K562 (cell line): ENCODE data around the gene ZKSCAN1. TPM values are rescaled to one million over a fixed set of nuclear protein-coding genes. Genes with fewer than 3 reads are reported as not detected.
"Not testable (repeated sequence)": the region's sequence is repeated elsewhere in the genome, so short reads cannot be mapped to it uniquely, and the experiment has no call there.

Experiments
- ATAC-seq: fragments of 200-7000 bp; cut with Tn5 transposase; 3 replicates; pipeline ENCODE4 v1.9.1; 2020; ENCODE audit warnings: moderate library complexity
- BruUV-seq: library from RNA; stranded (reverse); fragments of 400-500 nt; replicated peaks from 2 replicates; lab custom pipeline; 2021; lab: Mats Ljungman, UMichigan
- CTCF ChIA-PET: fragments of 300-600 bp; formaldehyde crosslinking; extraction: SDS; loops from one replicate; lab custom pipeline; 2021; ENCODE audit warnings: low intra/inter-chr PET ratio; lab: Yijun Ruan, JAX
- POLR2A ChIA-PET: fragments of 300-600, 350-650 bp; sonication (Branson Sonifier 250); formaldehyde crosslinking; extraction: SDS; loops from one replicate; lab custom pipeline; 2021; ENCODE audit warnings: antibody characterized with exemption, inconsistent platforms; lab: Yijun Ruan, JAX
- DNase-seq, 4 experiments: peaks; one replicate each; pipeline versions ENCODE4 v3.0.0 to v3.0.0-alpha.2; 2011 to 2018; ENCODE audit warnings: low spot score in 3 of 4, mixed read lengths in 3 of 4; ENCODE audit errors: extremely low read depth in 1 of 4
- FAIRE-seq: peaks from 2 replicates; lab custom pipeline; 2011; peaks lifted over from hg19 to GRCh38; lab: Jason Lieb, UNC
- H2AFZ ChIP-seq: 2 replicates; pipeline ENCODE4 v1.6.0; 2011; ENCODE audit warnings: low read depth, low read length, control low read depth, inconsistent platforms
- H3K27ac ChIP-seq: fragments of 200-600 bp; 3 replicates; pipeline ENCODE4 v1.8.0; 2011; ENCODE audit warnings: low read depth, mild to moderate bottlenecking, control low read depth, inconsistent platforms, low read length, moderate library complexity, mixed read lengths; ENCODE audit errors: extremely low read depth
- H3K27me3 ChIP-seq, 2 experiments: fragments of 300-600 bp in 1 of 2; 2 replicates in 1 of 2; 3 replicates in 1 of 2; pipeline versions ENCODE4 v1.6.0 to v1.8.0; 2011; ENCODE audit warnings: inconsistent platforms in 2 of 2, low read length in 2 of 2, mild to moderate bottlenecking in 1 of 2, mixed read lengths in 1 of 2, moderate library complexity in 1 of 2; ENCODE audit not compliant: control insufficient read depth in 2 of 2, insufficient read depth in 2 of 2
- H3K36me3 ChIP-seq: fragments of 300-600 bp; 3 replicates; pipeline ENCODE4 v1.8.0; 2011; ENCODE audit warnings: mild to moderate bottlenecking, low read length, inconsistent platforms; ENCODE audit not compliant: control insufficient read depth, insufficient read depth
- H3K4me1 ChIP-seq, 2 experiments: fragments of 200-600 bp in 1 of 2; replicated peaks in 1 of 2; 2 replicates in 1 of 2; 3 replicates in 1 of 2; pipeline versions ENCODE4 v1.5.1 to v1.8.0; 2011; ENCODE audit warnings: inconsistent platforms in 2 of 2, low read length in 2 of 2, mild to moderate bottlenecking in 1 of 2, mixed read lengths in 1 of 2, moderate library complexity in 1 of 2; ENCODE audit not compliant: control insufficient read depth in 2 of 2, insufficient read depth in 2 of 2
- H3K4me2 ChIP-seq: 2 replicates; pipeline ENCODE4 v1.6.1; 2011; ENCODE audit warnings: low read length, control low read depth, inconsistent platforms, mixed read lengths; ENCODE audit not compliant: insufficient read depth
- H3K4me3 ChIP-seq: fragments of 200-600 bp; sonication (generic), shearing (Covaris generic); 2 replicates; pipeline ENCODE4 v1.5.1; 2016; ENCODE audit warnings: control low read depth, inconsistent platforms
- H3K79me2 ChIP-seq: fragments of 200-600 bp; 3 replicates; pipeline ENCODE4 v1.8.0; 2011; ENCODE audit warnings: low read length, inconsistent platforms; ENCODE audit not compliant: control insufficient read depth, insufficient read depth
- H3K9ac ChIP-seq, 2 experiments: 2 replicates each; pipeline versions ENCODE4 v1.6.0 to v1.6.1; 2011; ENCODE audit warnings: low read depth in 2 of 2, low read length in 2 of 2, control low read depth in 1 of 2, inconsistent platforms in 1 of 2, mild to moderate bottlenecking in 1 of 2, mixed read lengths in 1 of 2; ENCODE audit not compliant: insufficient read depth in 1 of 2
- H3K9me1 ChIP-seq: one replicate; pipeline ENCODE4 v1.6.0; 2011; ENCODE audit warnings: inconsistent platforms, mild to moderate bottlenecking, low read length, moderate library complexity; ENCODE audit not compliant: control insufficient read depth, insufficient read depth
- H3K9me3 ChIP-seq: replicated peaks from 2 replicates; pipeline ENCODE4 v1.5.1; 2011; ENCODE audit warnings: low read depth, low read length, inconsistent platforms; ENCODE audit not compliant: control insufficient read depth, insufficient read depth
- H4K20me1 ChIP-seq: replicated peaks from 2 replicates; pipeline ENCODE4 v1.6.1; 2011; ENCODE audit warnings: low read length, inconsistent platforms, mixed read lengths; ENCODE audit not compliant: control insufficient read depth, insufficient read depth
- CEBPG ChIP-seq, 3 experiments: fragments of 200-800 bp in 1 of 3; sonication (Bioruptor generic) in 1 of 3; sonication (generic) in 1 of 3; formaldehyde crosslinking in 1 of 3; IDR thresholded peaks in 2 of 3; conservative IDR thresholded peaks in 1 of 3; 2 replicates each; pipeline versions ENCODE4 v1.6.1 to v1.8.0; 2016 to 2022; ENCODE audit warnings: missing compliant biosample characterization in 2 of 3, missing genetic modification characterization in 2 of 3, mild to moderate bottlenecking in 1 of 3, missing genetic modification reagents in 1 of 3
- EP400 ChIP-seq: fragments of 450-650 bp; IDR thresholded peaks from 2 replicates; pipeline ENCODE4 v1.6.1; 2017; ENCODE audit warnings: antibody characterized with exemption, mild to moderate bottlenecking, moderate library complexity
- POLR2AphosphoS2 ChIP-seq: IDR thresholded peaks from 2 replicates; pipeline ENCODE4 v1.6.1; 2012; ENCODE audit warnings: low read length, improper control_type of control experiment
- USF2 ChIP-seq: sonication (generic); formaldehyde crosslinking; IDR thresholded peaks from 2 replicates; pipeline ENCODE4 v1.5.0; 2020; ENCODE audit warnings: missing genetic modification reagents
- ZNF655 ChIP-seq: fragments of 250-450 bp; sonication (Bioruptor Pico); IDR thresholded peaks from 2 replicates; pipeline ENCODE4 v1.5.0; 2021
- WGBS: fragments of 100-300 bp; shearing (Covaris generic); methylation state at CpG from one replicate; pipeline ENCODE4 v1.1.6; 2016; ENCODE audit warnings: low coverage, mixed read lengths; ENCODE audit not compliant: insufficient coverage; ENCODE audit errors: missing lambda C conversion rate; 5-methylcytosine and 5-hydroxymethylcytosine counted together
- in situ Hi-C: fragments of 300-500 bp; cut with MboI; formaldehyde crosslinking; loops from 4 replicates; pipeline ENCODE4 v1.15.0; 2018; ENCODE audit warnings: inconsistent platforms, mixed read lengths
- intact Hi-C: fragments of 100-400 bp; cut with micrococcal nuclease; formaldehyde crosslinking; loops from 2 replicates; pipeline ENCODE4 v1.14.2; 2022
- polyA plus RNA-seq, 8 experiments: library from polyadenylated mRNA; depleted of rRNA in 4 of 8; stranded (reverse) in 5 of 8; unstranded in 3 of 8; fragments of >200 nt; fragmentation: Nextera tagmentation in 2 of 8; fragmentation: Illumina TruSeq in 1 of 8; extraction: Ambion mirVana in 2 of 8; extraction: Trizol in 1 of 8; gene quantifications; 2 replicates each; pipeline versions ENCODE4 v1.2.1 to v1.2.3, GENCODE V29; 2011 to 2014; ENCODE audit warnings: inconsistent platforms in 1 of 8, missing spikeins in 1 of 8
- total RNA-seq, 7 experiments: library from RNA; depleted of rRNA in 6 of 7; stranded (reverse); fragments of >200 nt in 6 of 7; fragmentation: Illumina TruSeq in 2 of 7; extraction: Trizol in 2 of 7; gene quantifications; 2 replicates each; pipeline versions ENCODE4 v1.2.1 to v1.2.3, GENCODE V29; 2011 to 2021; ENCODE audit warnings: low replicate concordance in 1 of 7
- TF ChIP-seq, protein P1 (sequence below): IDR thresholded peaks from 2 replicates; pipeline ENCODE4 v1.6.1; 2016; ENCODE audit warnings: missing genetic modification characterization, missing compliant biosample characterization

The ZKSCAN1 gene
- total and polyA plus RNA-seq, 9 of the 15 experiments (the other 6 are each of a cell fraction or from before 2014, with no cell fraction given), result 5.3 to 43.0 (median 23.2) TPM

- TF ChIP-seq, protein P1, sequence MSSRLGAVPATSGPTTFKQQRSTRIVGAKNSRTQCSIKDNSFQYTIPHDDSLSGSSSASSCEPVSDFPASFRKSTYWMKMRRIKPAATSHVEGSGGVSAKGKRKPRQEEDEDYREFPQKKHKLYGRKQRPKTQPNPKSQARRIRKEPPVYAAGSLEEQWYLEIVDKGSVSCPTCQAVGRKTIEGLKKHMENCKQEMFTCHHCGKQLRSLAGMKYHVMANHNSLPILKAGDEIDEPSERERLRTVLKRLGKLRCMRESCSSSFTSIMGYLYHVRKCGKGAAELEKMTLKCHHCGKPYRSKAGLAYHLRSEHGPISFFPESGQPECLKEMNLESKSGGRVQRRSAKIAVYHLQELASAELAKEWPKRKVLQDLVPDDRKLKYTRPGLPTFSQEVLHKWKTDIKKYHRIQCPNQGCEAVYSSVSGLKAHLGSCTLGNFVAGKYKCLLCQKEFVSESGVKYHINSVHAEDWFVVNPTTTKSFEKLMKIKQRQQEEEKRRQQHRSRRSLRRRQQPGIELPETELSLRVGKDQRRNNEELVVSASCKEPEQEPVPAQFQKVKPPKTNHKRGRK (tag), result no peak
- peak; percentile 93 for TF ChIP-seq EP400
Observed at GRCh38 chr7:100015232-100016214, at the start of gene ZKSCAN1 (continued).

GRCh38 chr7:99969298-99969697, 46.1 kb upstream of the ZKSCAN1 start:
- 0% methylated on average over 3 of the region's 3 CpGs for WGBS
- intact Hi-C loops, result no loop called here
- TF ChIP-seq USF2 (CRISPR knock-in tag) (no peak), POLR2AphosphoS2 (no peak), ZNF655 (CRISPR knock-in tag) (no peak), CEBPG (CRISPR knock-in tag; IDR thresholded peaks at IDR 0.05) (no peak), CEBPG (tag; conservative IDR thresholded peaks at IDR 0.05 in 1 of 2, IDR thresholded peaks at IDR 0.05 in 1 of 2) (peak; percentile 20 to 34; a peak in 1 of 4 replicates)
- TF ChIP-seq, all 486 proteins: peak for 1
- POLR2A ChIA-PET, result interaction anchor here (0.6 kb wide), 1 partner anchor 344 kb away, joined by 3 read pairs; no protein-coding TSS in a partner anchor
- FAIRE-seq, result no peak
- Histone ChIP-seq H4K20me1 (no peaks in the 10 kb centered on the region), H3K79me2 (no peaks in the 10 kb centered on the region), H3K9me3 (no peaks in the 10 kb centered on the region), H3K36me3 (no peaks in the 10 kb centered on the region), H3K4me1 (no peaks in the 10 kb centered on the region), H3K4me2 (no peak overlapping the region), H3K27me3 (peaks cover 35 to 43% of the 10 kb centered on the region in 2 experiments), H3K9me1 (no peaks in the 10 kb centered on the region), H3K4me3 (no peak overlapping the region), H3K27ac (no peak overlapping the region), H3K9ac (no peak overlapping the region), H2AFZ (no peak overlapping the region)
- CTCF ChIA-PET, result no interaction called here
- in situ Hi-C loops, result no loop called here
- no peak for ATAC-seq
- no TSS peak for BruUV-seq
- no peak for DNase-seq

DNA sequence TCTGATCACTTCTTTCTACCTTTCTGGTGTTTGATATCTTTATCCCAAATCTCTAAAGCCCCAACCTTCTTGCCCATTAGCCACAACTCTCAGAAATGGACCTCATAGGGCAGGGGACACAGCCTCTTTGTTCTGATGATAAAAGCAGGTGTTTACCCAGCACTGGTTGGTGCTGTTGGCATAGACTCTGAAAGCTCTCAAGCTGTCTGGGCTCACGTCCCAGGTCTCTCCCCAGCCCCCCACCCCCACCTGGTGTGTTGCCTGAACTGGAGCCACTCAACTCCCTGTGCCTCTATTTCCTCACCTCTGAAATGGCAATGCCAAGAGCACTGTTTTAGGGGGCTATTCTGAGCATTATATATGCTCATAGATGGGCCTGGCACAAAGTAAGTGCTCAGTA, 45.6 kb upstream of the ZKSCAN1 start:
- intact Hi-C loops, FAIRE-seq: not testable (repeated sequence)
- peaks cover 31 to 37% of the 10 kb centered on the region in 2 experiments for H3K27me3 ChIP-seq

More for the DNA sequence above, 45.6 kb upstream of the ZKSCAN1 start:
- H3K4me3 ChIP-seq, H4K20me1 ChIP-seq, H3K4me2 ChIP-seq, H3K27ac ChIP-seq, H3K4me1 ChIP-seq, ATAC-seq, H3K9me3 ChIP-seq, H3K9ac ChIP-seq, H2AFZ ChIP-seq, BruUV-seq, H3K79me2 ChIP-seq, DNase-seq, in situ Hi-C loops, POLR2A ChIA-PET, H3K9me1 ChIP-seq, CTCF ChIA-PET, H3K36me3 ChIP-seq: not testable (repeated sequence)
- 0% methylated on average over 1 of the region's 1 CpG for WGBS
